Gastroesophageal sphincter (tissue), 4 donors: ENCODE measurements around the gene SLC15A5. TPM values are rescaled to one million over a fixed set of nuclear protein-coding genes. Genes with fewer than 3 reads are reported as not detected.

Source experiments
- ATAC-seq: fragments of 150-250 bp; one replicate; pipeline ENCODE4 v1.9.1; 2016; ENCODE audit warnings: mild to moderate bottlenecking, moderate library complexity
- H3K27ac ChIP-seq, 4 donors: fragments of 200-600 bp; sonication (generic) in 3 of 4; 1 replicate in 3 of 4; 2 replicates in 1 of 4; pipeline ENCODE4 v1.5.1; 2016 to 2019
- H3K27me3 ChIP-seq: fragments of 200-600 bp; sonication (generic); one replicate; pipeline ENCODE4 v1.5.1; 2019
- H3K36me3 ChIP-seq, 2 donors: fragments of 200-600 bp; sonication (generic); one replicate each; pipeline ENCODE4 v1.5.1; 2019; ENCODE audit warnings: control low read depth in 1 of 2
- H3K4me1 ChIP-seq, 3 donors: fragments of 200-600 bp; sonication (generic); 1 replicate in 2 of 3; 2 replicates in 1 of 3; pipeline ENCODE4 v1.5.1; 2016 to 2019; ENCODE audit warnings: control low read depth in 2 of 3
- H3K4me3 ChIP-seq, 2 donors: fragments of 200-600 bp; sonication (generic); one replicate each; pipeline ENCODE4 v1.5.1; 2019; ENCODE audit warnings: mild to moderate bottlenecking in 1 of 2, moderate library complexity in 1 of 2
- H3K9me3 ChIP-seq, 3 donors: fragments of 200-600 bp; sonication (generic); one replicate each; pipeline ENCODE4 v1.5.1; 2017 to 2019; ENCODE audit warnings: control low read depth in 2 of 3
- CTCF ChIP-seq, 4 experiments: fragments of 200-600 bp in 2 of 4; fragments of 450-650 bp in 2 of 4; sonication (generic) in 1 of 4; IDR thresholded peaks; one replicate each; pipeline ENCODE4 v1.5.1; 2017 to 2019; ENCODE audit warnings: antibody characterized with exemption in 4 of 4, mild to moderate bottlenecking in 2 of 4, moderate library complexity in 2 of 4
- EP300 ChIP-seq: sonication (generic); formaldehyde crosslinking; IDR thresholded peaks from one replicate; pipeline ENCODE4 v1.6.1; 2017; ENCODE audit warnings: antibody characterized with exemption, mild to moderate bottlenecking
- POLR2A ChIP-seq, 2 donors: fragments of 450-650 bp; IDR thresholded peaks; one replicate each; pipeline ENCODE4 v1.6.1; 2017; ENCODE audit warnings: antibody characterized with exemption in 2 of 2, mild to moderate bottlenecking in 2 of 2, moderate library complexity in 1 of 2
- POLR2AphosphoS5 ChIP-seq: sonication (generic); formaldehyde crosslinking; IDR thresholded peaks from one replicate; pipeline ENCODE4 v1.6.1; 2017; ENCODE audit warnings: antibody characterized with exemption
- WGBS, 2 donors: methylation state at CpG; one replicate each; pipeline ENCODE4 v1.1.5; 2018; ENCODE audit warnings: low coverage in 1 of 2; 5-methylcytosine and 5-hydroxymethylcytosine counted together
- total RNA-seq, 4 donors: library from RNA; depleted of rRNA; stranded (reverse); fragments of >200 nt; gene quantifications; one replicate each; pipeline ENCODE4 v1.1.0, GENCODE V29; 2016

SLC15A5 gene
- total RNA-seq, 4 donors from 2014 or later = not detected

GRCh38 chr12:16198884-16199283 lies 78.6 kb downstream of the SLC15A5 start:
- H3K4me3 ChIP-seq = no peak overlapping the region
- H3K9me3 ChIP-seq = peaks cover 0 to 12% (median 0%) of the 10 kb centered on the region in 3 donors
- WGBS, 2 donors = 21 to 23% methylated on average over 2 to 3 of the region's 3 CpGs
- no peak for ATAC-seq
- H3K4me1 ChIP-seq = no peaks in the 10 kb centered on the region
- no peaks in the 10 kb centered on the region for H3K27me3 ChIP-seq
- H3K36me3 ChIP-seq = no peaks in the 10 kb centered on the region
- TF ChIP-seq POLR2A (IDR thresholded peaks at IDR 0.05) (no peak), CTCF (IDR thresholded peaks at IDR 0.05) (no peak), EP300 (no peak), POLR2AphosphoS5 (no peak)
- H3K27ac ChIP-seq = no peak overlapping the region

GRCh38 chr12:16197600-16197999 lies 79.9 kb downstream of the SLC15A5 start:
- no peaks in the 10 kb centered on the region for H3K27me3 ChIP-seq

GRCh38 chr12:16189849-16190248 lies 87.6 kb downstream of the SLC15A5 start:
- WGBS, 2 donors = 28 to 52% methylated on average over 5 of the region's 5 CpGs
- ATAC-seq = no peak
- TF ChIP-seq CTCF (IDR thresholded peaks at IDR 0.05) (no peak), EP300 (no peak)
- peaks cover 9% of the 10 kb centered on the region for H3K27me3 ChIP-seq
- H3K9me3 ChIP-seq = no peaks in the 10 kb centered on the region
- no peaks in the 10 kb centered on the region for H3K36me3 ChIP-seq
- no peak overlapping the region for H3K27ac ChIP-seq
- H3K4me1 ChIP-seq = no peaks in the 10 kb centered on the region
- H3K4me3 ChIP-seq = no peak overlapping the region

More at GRCh38 chr12:16197600-16197999, 79.9 kb downstream of the SLC15A5 start:
- H3K9me3 ChIP-seq = peaks cover 0 to 12% (median 0%) of the 10 kb centered on the region in 3 donors
- no peak overlapping the region for H3K27ac ChIP-seq
- WGBS, 2 donors = 22 to 100% methylated on average over 4 of the region's 4 CpGs
- no peak overlapping the region for H3K4me3 ChIP-seq
- H3K36me3 ChIP-seq = no peaks in the 10 kb centered on the region
- ATAC-seq = no peak
- no peak for TF ChIP-seq EP300
- no peak for TF ChIP-seq POLR2AphosphoS5
- no peak for TF ChIP-seq POLR2A (IDR thresholded peaks at IDR 0.05)
- no peak for TF ChIP-seq CTCF (IDR thresholded peaks at IDR 0.05)
- no peaks in the 10 kb centered on the region for H3K4me1 ChIP-seq

- no peaks in the 10 kb centered on the region for H3K36me3 ChIP-seq
- peaks cover 9% of the 10 kb centered on the region for H3K27me3 ChIP-seq
- ATAC-seq = no peak
- H3K27ac ChIP-seq = no peak overlapping the region
- WGBS, 2 donors = 65 to 76% methylated on average over 7 to 8 of the region's 8 CpGs
- H3K9me3 ChIP-seq = no peaks in the 10 kb centered on the region
- H3K4me3 ChIP-seq = no peak overlapping the region
- no peaks in the 10 kb centered on the region for H3K4me1 ChIP-seq
- no peak for TF ChIP-seq POLR2A (IDR thresholded peaks at IDR 0.05)
- TF ChIP-seq POLR2AphosphoS5 = no peak
- no peak for TF ChIP-seq EP300
- no peak for TF ChIP-seq CTCF (IDR thresholded peaks at IDR 0.05)
These were observed 89.8 kb downstream of the SLC15A5 start for GRCh38 chr12:16187660-16188059.

GRCh38 chr12:16184681-16185080 lies 92.8 kb downstream of the SLC15A5 start:
- Histone ChIP-seq H3K9me3 (no peaks in the 10 kb centered on the region), H3K27me3 (peaks cover 9% of the 10 kb centered on the region), H3K27ac (no peak overlapping the region), H3K4me3 (no peak overlapping the region), H3K4me1 (no peaks in the 10 kb centered on the region), H3K36me3 (no peaks in the 10 kb centered on the region)
- TF ChIP-seq CTCF (IDR thresholded peaks at IDR 0.05) (no peak), POLR2AphosphoS5 (no peak), EP300 (no peak), POLR2A (IDR thresholded peaks at IDR 0.05) (no peak)
- no peak for ATAC-seq
- WGBS, 2 donors = 53 to 63% methylated on average over 1 to 2 of the region's 2 CpGs
